Glutamatergic neuron (in vitro differentiated cells): Measurements from ENCODE around the gene WASF2. TPM values are rescaled to one million over a fixed set of nuclear protein-coding genes. Genes with fewer than 3 reads are reported as not detected.

Experiments used
- DNase-seq: peaks from one replicate; pipeline ENCODE4 v3.0.0; 2022
- H3K27ac Mint-ChIP-seq: one replicate; pipeline ENCODE4 v1.8.0; 2020; ENCODE audit warnings: mild to moderate bottlenecking, mixed read lengths, inconsistent platforms; ENCODE audit not compliant: unreplicated experiment
- H3K27me3 Mint-ChIP-seq: one replicate; pipeline ENCODE4 v1.8.0; 2020; ENCODE audit warnings: mild to moderate bottlenecking, moderate library complexity, mixed read lengths, inconsistent platforms; ENCODE audit not compliant: unreplicated experiment
- H3K36me3 Mint-ChIP-seq: one replicate; pipeline ENCODE4 v1.8.0; 2020; ENCODE audit warnings: mild to moderate bottlenecking, mixed read lengths, inconsistent platforms; ENCODE audit not compliant: unreplicated experiment
- H3K4me1 Mint-ChIP-seq: one replicate; pipeline ENCODE4 v1.8.0; 2020; ENCODE audit warnings: mild to moderate bottlenecking, low read depth, mixed read lengths, inconsistent platforms; ENCODE audit not compliant: unreplicated experiment
- H3K4me3 Mint-ChIP-seq: one replicate; pipeline ENCODE4 v1.8.0; 2020; ENCODE audit warnings: mild to moderate bottlenecking, mixed read lengths, inconsistent platforms; ENCODE audit not compliant: unreplicated experiment
- H3K9me3 Mint-ChIP-seq: one replicate; pipeline ENCODE4 v1.8.0; 2020; ENCODE audit warnings: mild to moderate bottlenecking, moderate library complexity, mixed read lengths, inconsistent platforms; ENCODE audit not compliant: unreplicated experiment
- total RNA-seq: library from RNA; stranded (reverse); fragmentation: NEBNext Ultra II Directional; extraction: Animal tissue kit (Norgen Biotek cat#: 25700); gene quantifications from one replicate; pipeline ENCODE4 v1.2.1, GENCODE V29; 2021; ENCODE audit not compliant: unreplicated experiment
- TF ChIP-seq, protein P1 (sequence below): fragments of 200-600 bp; sonication (generic); IDR thresholded peaks from one replicate; pipeline ENCODE4 v1.5.0; 2021; ENCODE audit not compliant: partially characterized antibody, unreplicated experiment

WASF2 gene
- total RNA-seq, 1 donor from 2014 or later, result 47.0 TPM

- H3K4me3 Mint-ChIP-seq, result peak overlapping the region; percentile 63
- H3K27me3 Mint-ChIP-seq, result peaks cover 18% of the 10 kb centered on the region
- H3K9me3 Mint-ChIP-seq, result peaks cover 23% of the 10 kb centered on the region
- H3K36me3 Mint-ChIP-seq, result no peaks in the 10 kb centered on the region
- TF ChIP-seq, protein P1, sequence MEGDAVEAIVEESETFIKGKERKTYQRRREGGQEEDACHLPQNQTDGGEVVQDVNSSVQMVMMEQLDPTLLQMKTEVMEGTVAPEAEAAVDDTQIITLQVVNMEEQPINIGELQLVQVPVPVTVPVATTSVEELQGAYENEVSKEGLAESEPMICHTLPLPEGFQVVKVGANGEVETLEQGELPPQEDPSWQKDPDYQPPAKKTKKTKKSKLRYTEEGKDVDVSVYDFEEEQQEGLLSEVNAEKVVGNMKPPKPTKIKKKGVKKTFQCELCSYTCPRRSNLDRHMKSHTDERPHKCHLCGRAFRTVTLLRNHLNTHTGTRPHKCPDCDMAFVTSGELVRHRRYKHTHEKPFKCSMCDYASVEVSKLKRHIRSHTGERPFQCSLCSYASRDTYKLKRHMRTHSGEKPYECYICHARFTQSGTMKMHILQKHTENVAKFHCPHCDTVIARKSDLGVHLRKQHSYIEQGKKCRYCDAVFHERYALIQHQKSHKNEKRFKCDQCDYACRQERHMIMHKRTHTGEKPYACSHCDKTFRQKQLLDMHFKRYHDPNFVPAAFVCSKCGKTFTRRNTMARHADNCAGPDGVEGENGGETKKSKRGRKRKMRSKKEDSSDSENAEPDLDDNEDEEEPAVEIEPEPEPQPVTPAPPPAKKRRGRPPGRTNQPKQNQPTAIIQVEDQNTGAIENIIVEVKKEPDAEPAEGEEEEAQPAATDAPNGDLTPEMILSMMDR, result no peak
- H3K4me1 Mint-ChIP-seq, result peaks cover 53% of the 10 kb centered on the region
- DNase-seq, result no peak
- peak overlapping the region; percentile 87 for H3K27ac Mint-ChIP-seq
Measured at GRCh38 chr1:27520651-27521050, 30.7 kb upstream of the WASF2 start.

- Mint-ChIP-seq H3K4me3 (peak overlapping the region; percentile 37), H3K27ac (peak overlapping the region; percentile 87), H3K36me3 (no peaks in the 10 kb centered on the region), H3K4me1 (peaks cover 48% of the 10 kb centered on the region), H3K27me3 (peaks cover 18% of the 10 kb centered on the region), H3K9me3 (peaks cover 22% of the 10 kb centered on the region)
- TF ChIP-seq, protein P1, result no peak
- peak; percentile 68 for DNase-seq
Measured at GRCh38 chr1:27519331-27520258, 29.6 kb upstream of the WASF2 start.

DNA sequence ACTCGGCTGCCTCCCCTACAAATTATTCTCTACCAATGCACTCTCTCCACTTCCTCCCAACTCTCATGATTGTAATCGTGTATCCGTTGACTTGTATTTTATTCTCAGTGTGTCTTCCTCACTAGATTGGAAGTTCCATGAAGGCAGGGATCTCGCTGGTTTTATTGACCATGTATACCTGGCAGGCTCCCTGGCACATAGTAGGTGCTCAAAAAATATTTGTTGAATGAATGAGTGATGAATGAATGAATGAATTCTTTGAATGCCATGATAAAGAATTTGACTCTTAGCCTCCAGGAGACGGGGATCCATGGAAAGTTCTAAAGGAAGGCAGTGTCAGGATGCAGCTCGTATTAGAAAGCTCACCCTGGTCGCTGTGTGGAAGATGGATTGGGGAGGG lies 28.8 kb upstream of the WASF2 start:
- Mint-ChIP-seq H3K27ac (peak overlapping the region; percentile 45), H3K4me1 (peaks cover 42% of the 10 kb centered on the region), H3K36me3 (no peaks in the 10 kb centered on the region), H3K27me3 (peaks cover 13% of the 10 kb centered on the region), H3K9me3 (peaks cover 18% of the 10 kb centered on the region), H3K4me3 (peak overlapping the region; percentile 60)
- no peak for DNase-seq
- TF ChIP-seq, protein P1, result no peak

- Mint-ChIP-seq H3K4me3 (no peak overlapping the region), H3K4me1 (peaks cover 37% of the 10 kb centered on the region), H3K9me3 (peaks cover 14% of the 10 kb centered on the region), H3K27ac (peak overlapping the region; percentile 15), H3K27me3 (peaks cover 13% of the 10 kb centered on the region), H3K36me3 (no peaks in the 10 kb centered on the region)
- DNase-seq, result no peak
- TF ChIP-seq, protein P1, result no peak
Measured at GRCh38 chr1:27517907-27518718, 28.1 kb upstream of the WASF2 start.
